Osteoblast (primary cell): ENCODE results near the gene ANTXR2. TPM values are rescaled to one million over a fixed set of nuclear protein-coding genes. Genes with fewer than 3 reads are reported as not detected.
"Not testable (repeated sequence)": the region's sequence is repeated elsewhere in the genome, so short reads cannot be mapped to it uniquely, and the experiment has no call there.

Experiments
- DNase-seq: peaks from one replicate; pipeline ENCODE4 v3.0.0; 2011; ENCODE audit warnings: low spot score, mixed read lengths; ENCODE audit not compliant: insufficient read length; ENCODE audit errors: missing footprints
- H2AFZ ChIP-seq: 2 replicates; pipeline ENCODE4 v1.6.0; 2011; ENCODE audit warnings: mild to moderate bottlenecking, low read length
- H3K27ac ChIP-seq: 2 replicates; pipeline ENCODE4 v1.5.1; 2011; ENCODE audit warnings: mild to moderate bottlenecking, low read depth, low read length, moderate library complexity
- H3K27me3 ChIP-seq: 2 replicates; pipeline ENCODE4 v1.6.0; 2012; ENCODE audit warnings: mild to moderate bottlenecking, control low read depth, inconsistent platforms, low read length, moderate library complexity; ENCODE audit not compliant: insufficient read depth
- H3K36me3 ChIP-seq: 2 replicates; pipeline ENCODE4 v1.5.1; 2011; ENCODE audit warnings: mild to moderate bottlenecking, low read length, control low read depth, moderate library complexity; ENCODE audit not compliant: insufficient read depth
- H3K4me1 ChIP-seq: 2 replicates; pipeline ENCODE4 v1.5.1; 2011; ENCODE audit warnings: mild to moderate bottlenecking, low read length, control low read depth, moderate library complexity; ENCODE audit not compliant: insufficient read depth
- H3K4me2 ChIP-seq: 2 replicates; pipeline ENCODE4 v1.6.0; 2011; ENCODE audit warnings: mild to moderate bottlenecking, low read length; ENCODE audit not compliant: insufficient read depth
- H3K4me3 ChIP-seq: fragments of 200-600 bp; sonication (generic); 3 replicates; pipeline ENCODE4 v1.5.1; 2012; ENCODE audit warnings: mild to moderate bottlenecking, low read length, inconsistent platforms; ENCODE audit not compliant: insufficient read depth
- H3K79me2 ChIP-seq: 2 replicates; pipeline ENCODE4 v1.6.0; 2012; ENCODE audit warnings: mild to moderate bottlenecking, low read length, control low read depth, inconsistent platforms; ENCODE audit not compliant: insufficient read depth
- H3K9me3 ChIP-seq: 2 replicates; pipeline ENCODE4 v1.5.1; 2011; ENCODE audit warnings: low read depth, low read length, control low read depth
- H4K20me1 ChIP-seq: 2 replicates; pipeline ENCODE4 v1.6.0; 2012; ENCODE audit warnings: mild to moderate bottlenecking, low read length, control low read depth; ENCODE audit not compliant: insufficient read depth
- total RNA-seq: library from RNA; depleted of rRNA; stranded (reverse); fragments of >200 nt; gene quantifications from 2 replicates; pipeline ENCODE4 v1.2.3, GENCODE V29; 2012
- TF ChIP-seq, protein P1 (sequence below): IDR thresholded peaks from 2 replicates; pipeline ENCODE4 v1.5.1; 2011; ENCODE audit warnings: mild to moderate bottlenecking, low read depth, low read length, moderate library complexity; ENCODE audit errors: extremely low read depth

ANTXR2 gene
- total RNA-seq, 1 donor = 97.4 TPM

DNA sequence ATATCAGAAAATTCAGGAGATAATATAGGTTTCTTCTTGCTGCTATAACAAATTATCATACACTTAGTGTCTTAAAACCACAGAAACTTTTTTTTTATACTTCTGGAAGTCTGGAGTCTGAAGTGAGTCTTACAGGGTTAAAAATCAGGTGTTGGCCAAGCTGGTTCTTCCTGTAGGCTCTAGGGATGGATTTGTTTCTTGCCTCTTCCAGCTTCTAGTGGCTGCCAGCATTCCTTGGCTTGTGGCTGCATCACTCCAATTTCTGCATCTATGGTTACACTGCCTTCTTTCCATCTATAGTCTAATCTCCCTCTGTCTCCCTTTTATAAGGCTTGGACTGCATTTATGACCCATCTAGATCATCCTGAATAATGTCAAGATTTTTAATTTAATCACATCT is 68.7 kb downstream of the ANTXR2 start:
- no peaks in the 10 kb centered on the region for H4K20me1 ChIP-seq
- H2AFZ ChIP-seq = no peak overlapping the region
- no peak overlapping the region for H3K4me2 ChIP-seq
- DNase-seq = no peak
- no peak overlapping the region for H3K27ac ChIP-seq
- peaks cover 28% of the 10 kb centered on the region for H3K4me1 ChIP-seq
- no peaks in the 10 kb centered on the region for H3K9me3 ChIP-seq
- H3K27me3 ChIP-seq = no peaks in the 10 kb centered on the region
- no peak overlapping the region for H3K4me3 ChIP-seq
- peaks cover 31% of the 10 kb centered on the region for H3K79me2 ChIP-seq
- TF ChIP-seq, protein P1, sequence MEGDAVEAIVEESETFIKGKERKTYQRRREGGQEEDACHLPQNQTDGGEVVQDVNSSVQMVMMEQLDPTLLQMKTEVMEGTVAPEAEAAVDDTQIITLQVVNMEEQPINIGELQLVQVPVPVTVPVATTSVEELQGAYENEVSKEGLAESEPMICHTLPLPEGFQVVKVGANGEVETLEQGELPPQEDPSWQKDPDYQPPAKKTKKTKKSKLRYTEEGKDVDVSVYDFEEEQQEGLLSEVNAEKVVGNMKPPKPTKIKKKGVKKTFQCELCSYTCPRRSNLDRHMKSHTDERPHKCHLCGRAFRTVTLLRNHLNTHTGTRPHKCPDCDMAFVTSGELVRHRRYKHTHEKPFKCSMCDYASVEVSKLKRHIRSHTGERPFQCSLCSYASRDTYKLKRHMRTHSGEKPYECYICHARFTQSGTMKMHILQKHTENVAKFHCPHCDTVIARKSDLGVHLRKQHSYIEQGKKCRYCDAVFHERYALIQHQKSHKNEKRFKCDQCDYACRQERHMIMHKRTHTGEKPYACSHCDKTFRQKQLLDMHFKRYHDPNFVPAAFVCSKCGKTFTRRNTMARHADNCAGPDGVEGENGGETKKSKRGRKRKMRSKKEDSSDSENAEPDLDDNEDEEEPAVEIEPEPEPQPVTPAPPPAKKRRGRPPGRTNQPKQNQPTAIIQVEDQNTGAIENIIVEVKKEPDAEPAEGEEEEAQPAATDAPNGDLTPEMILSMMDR = no peak
- peaks cover 17% of the 10 kb centered on the region for H3K36me3 ChIP-seq

DNA sequence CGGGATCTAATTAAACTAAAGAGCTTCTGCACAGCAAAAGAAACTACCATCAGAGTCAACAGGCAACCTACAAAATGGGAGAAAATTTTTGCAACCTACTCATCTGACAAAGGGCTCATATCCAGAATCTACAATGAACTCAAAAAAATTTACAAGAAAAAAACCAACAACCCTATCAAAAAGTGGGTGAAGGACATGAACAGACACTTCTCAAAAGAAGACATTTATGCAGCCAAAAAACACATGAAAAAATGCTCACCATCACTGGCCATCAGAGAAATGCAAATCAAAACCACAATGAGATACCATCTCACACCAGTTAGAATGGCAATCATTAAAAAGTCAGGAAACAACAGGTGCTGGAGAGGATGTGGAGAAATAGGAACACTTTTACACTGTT is 70.5 kb downstream of the ANTXR2 start:
- H2AFZ ChIP-seq, H4K20me1 ChIP-seq, DNase-seq, H3K27ac ChIP-seq, H3K4me3 ChIP-seq, H3K27me3 ChIP-seq, H3K4me2 ChIP-seq, H3K9me3 ChIP-seq: not testable (repeated sequence)
- H3K4me1 ChIP-seq = peaks cover 10% of the 10 kb centered on the region
- H3K79me2 ChIP-seq = peaks cover 41% of the 10 kb centered on the region
- peaks cover 13% of the 10 kb centered on the region for H3K36me3 ChIP-seq

DNA sequence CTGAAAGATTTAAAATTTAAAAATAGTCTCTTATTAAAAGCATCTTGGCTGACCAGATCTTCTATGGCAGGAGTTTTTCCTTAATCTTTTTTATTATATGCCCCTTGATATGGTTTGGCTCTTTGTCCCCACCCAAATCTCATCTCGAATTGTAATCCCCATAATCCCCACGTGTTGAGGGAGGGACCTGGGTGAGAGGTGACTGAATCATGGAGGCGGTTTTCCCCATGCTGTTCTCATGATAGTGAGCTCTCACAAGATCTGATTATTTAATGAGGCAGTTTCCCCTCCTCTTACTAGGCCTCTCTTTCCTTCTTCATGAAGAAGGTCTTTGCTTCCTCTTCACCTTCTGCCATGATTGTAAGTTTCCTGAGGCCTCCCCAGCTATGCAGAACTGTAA is 74.0 kb downstream of the ANTXR2 start:
- H4K20me1 ChIP-seq, H3K4me2 ChIP-seq, H3K27ac ChIP-seq, H2AFZ ChIP-seq, DNase-seq, H3K9me3 ChIP-seq, H3K4me1 ChIP-seq, H3K36me3 ChIP-seq, H3K4me3 ChIP-seq, H3K27me3 ChIP-seq: not testable (repeated sequence)
- H3K79me2 ChIP-seq = peaks cover 53% of the 10 kb centered on the region

DNA sequence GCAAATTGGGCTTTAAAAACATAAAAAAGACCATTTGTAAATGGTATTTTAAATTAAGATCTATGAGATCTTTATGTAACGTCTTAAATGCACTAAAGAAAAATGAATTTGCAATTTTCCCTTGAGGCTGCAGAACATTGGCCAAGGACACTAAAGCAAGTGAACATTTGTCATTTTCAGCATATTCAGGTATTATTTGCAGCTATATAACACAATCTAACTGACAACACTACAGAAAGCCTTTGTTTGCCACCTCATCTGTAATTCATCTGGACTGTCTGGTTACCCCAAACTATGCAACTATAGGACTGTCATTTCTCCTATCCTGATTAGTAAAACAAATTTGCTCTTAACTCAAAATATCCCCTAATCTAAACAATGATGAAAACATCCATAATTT is 74.8 kb downstream of the ANTXR2 start:
- no peaks in the 10 kb centered on the region for H3K36me3 ChIP-seq
- no peaks in the 10 kb centered on the region for H3K4me1 ChIP-seq
- no peak for DNase-seq
- H4K20me1 ChIP-seq = no peaks in the 10 kb centered on the region
- H3K4me2 ChIP-seq = no peak overlapping the region
- TF ChIP-seq, protein P1 = no peak
- H3K9me3 ChIP-seq = no peaks in the 10 kb centered on the region
- no peak overlapping the region for H3K27ac ChIP-seq
- peaks cover 60% of the 10 kb centered on the region for H3K79me2 ChIP-seq
- H3K27me3 ChIP-seq = no peaks in the 10 kb centered on the region
- H3K4me3 ChIP-seq = no peak overlapping the region
- H2AFZ ChIP-seq = no peak overlapping the region

DNA sequence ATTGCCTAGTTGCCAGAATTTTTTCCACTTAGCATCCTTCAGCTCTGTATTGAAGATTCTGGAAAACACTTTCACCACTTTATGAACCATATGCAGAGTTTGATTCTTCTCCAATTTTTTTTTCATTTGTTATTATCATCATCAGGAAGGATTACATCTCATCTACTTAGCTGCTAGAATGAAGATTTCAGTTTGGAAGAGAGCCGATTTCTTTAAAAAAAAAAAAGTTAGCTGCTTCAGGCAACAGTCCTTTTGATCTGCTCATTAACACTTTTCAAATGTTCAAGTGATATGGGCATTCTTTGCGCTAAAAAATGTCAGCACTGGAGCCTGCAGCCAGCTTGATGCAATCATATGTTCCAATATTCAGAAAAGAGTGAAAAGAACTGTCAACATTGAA is 76.2 kb downstream of the ANTXR2 start:
- TF ChIP-seq, protein P1 = no peak
- Histone ChIP-seq H3K4me1 (no peaks in the 10 kb centered on the region), H2AFZ (no peak overlapping the region), H3K9me3 (no peaks in the 10 kb centered on the region), H3K27me3 (no peaks in the 10 kb centered on the region), H3K36me3 (no peaks in the 10 kb centered on the region), H3K4me2 (no peak overlapping the region), H4K20me1 (no peaks in the 10 kb centered on the region), H3K4me3 (no peak overlapping the region), H3K27ac (no peak overlapping the region), H3K79me2 (peaks cover 67% of the 10 kb centered on the region)
- DNase-seq = no peak
